ENCODE results near the gene GRIA1.

GRIA1 gene

DNA sequence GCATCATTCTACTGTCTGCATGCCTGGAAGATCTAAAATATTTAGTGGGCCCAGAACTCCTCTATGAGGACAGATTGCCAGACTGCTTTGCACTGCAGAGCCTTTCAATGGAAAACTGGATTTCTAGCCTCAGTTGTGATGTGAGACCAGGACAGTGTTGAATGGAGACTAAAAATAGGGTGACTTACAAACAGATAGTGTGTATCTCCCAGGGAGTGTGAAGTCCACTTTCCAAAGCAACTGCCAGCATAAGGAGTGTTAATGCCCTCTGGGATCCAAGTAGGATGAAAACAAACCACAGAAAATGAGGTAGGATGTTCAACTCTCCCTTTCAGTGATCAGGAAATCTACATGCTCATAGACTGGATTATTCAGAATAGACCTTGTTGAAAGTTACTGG lies 119.5 kb downstream of the GRIA1 start:
- DNase-seq (ENCODE audit: low read depth in 2 of 3, low spot score in 2 of 3): no peak

- DNase-seq (ENCODE audit: low read depth in 2 of 3, low spot score in 2 of 3): no peak
Measured at GRCh38 chr5:153610811-153611210, 120.3 kb downstream of the GRIA1 start.

DNA sequence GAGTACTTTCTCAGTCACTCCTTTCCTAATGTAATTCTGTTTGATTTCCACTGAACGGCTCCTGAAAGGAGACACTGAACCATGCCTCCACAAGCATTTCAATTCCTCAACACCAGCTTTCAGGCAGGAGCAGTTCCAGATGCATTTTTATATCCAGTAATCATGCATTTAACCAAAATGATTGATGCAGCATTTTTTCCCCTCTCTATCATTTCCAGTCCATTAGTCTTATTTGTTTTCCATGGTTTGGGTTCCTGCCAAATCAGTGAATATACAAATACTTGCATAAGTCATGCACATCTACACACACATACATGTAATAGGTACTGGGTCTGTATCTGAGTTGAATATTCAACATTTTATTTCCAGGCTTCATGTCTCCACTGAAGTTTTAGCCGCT lies 122.7 kb downstream of the GRIA1 start:
- DNase-seq (ENCODE audit: low read depth in 2 of 3, low spot score in 2 of 3): no peak

- no peak for DNase-seq (ENCODE audit: low read depth in 2 of 3, low spot score in 2 of 3)
Measured at GRCh38 chr5:153613672-153614071, 123.2 kb downstream of the GRIA1 start.

DNA sequence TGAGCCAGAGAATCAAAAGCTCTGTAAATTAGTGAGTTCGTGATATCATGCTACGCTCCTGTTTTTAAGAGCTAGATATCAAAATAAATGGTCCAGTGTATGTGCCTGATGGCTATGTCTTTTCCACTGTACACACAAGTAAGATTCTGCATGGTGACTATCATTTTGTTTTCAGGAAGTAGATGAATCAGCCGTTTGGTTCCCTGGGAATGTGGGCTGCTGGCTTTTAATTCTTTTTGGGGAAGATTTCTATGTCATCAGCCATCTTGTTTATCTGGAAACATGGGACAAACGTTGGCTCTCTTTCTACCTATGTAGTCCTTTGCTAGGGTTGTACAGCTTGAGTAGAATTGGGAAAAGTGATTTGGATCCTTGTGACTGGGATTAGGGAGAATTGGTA lies 126.7 kb downstream of the GRIA1 start:
- no peak for DNase-seq (ENCODE audit: low read depth in 2 of 3, low spot score in 2 of 3)

GRCh38 chr5:153618307-153618706 lies 127.8 kb downstream of the GRIA1 start:
- no peak for DNase-seq (ENCODE audit: low read depth in 2 of 3, low spot score in 2 of 3)

DNA sequence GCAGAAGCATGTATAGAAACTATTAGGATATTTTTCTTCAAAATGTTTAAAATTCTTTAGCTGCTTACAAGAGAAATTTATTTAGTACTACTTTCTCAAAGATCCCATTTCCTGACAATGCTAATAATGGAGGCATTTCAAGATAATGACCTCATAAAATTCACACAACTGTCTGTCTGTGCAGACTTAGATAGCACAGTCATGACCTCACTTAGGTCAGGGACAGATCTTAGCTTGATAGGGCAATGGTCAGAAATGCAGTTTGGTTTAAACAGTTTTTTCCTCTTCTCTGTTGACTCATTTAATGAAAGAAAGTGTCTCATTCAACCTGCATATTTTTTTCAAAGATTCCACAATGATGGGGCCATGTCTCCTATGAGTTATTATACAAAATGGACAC lies 128.4 kb downstream of the GRIA1 start:
- DNase-seq (ENCODE audit: low read depth in 2 of 3, low spot score in 2 of 3): no peak

- no peak for DNase-seq (ENCODE audit: low read depth in 2 of 3, low spot score in 2 of 3)
Measured at GRCh38 chr5:153619771-153620170, 129.3 kb downstream of the GRIA1 start.

DNA sequence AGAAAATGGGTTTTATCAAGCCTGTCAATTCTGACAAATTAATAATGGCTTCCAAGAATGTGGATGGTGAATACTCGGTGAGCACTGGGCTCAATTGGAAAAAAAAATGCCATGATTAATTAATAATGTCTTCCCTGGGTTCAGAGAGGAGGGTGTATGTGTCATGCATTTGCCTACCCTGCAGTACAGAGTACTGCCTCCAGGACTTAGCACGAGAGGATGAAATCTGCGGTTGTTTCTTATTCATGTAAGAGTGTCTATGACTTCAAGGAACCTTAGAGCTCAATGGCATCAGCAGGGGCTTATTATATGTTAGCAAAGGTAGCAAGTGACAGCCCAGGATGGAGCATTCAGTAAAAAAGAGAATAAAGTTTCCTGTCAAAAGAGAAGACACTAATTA lies 132.7 kb downstream of the GRIA1 start:
- no peak for DNase-seq (ENCODE audit: low read depth in 2 of 3, low spot score in 2 of 3)

- DNase-seq (ENCODE audit: low read depth in 2 of 3, low spot score in 2 of 3): no peak
Measured at GRCh38 chr5:153623751-153624450, 133.4 kb downstream of the GRIA1 start.

DNA sequence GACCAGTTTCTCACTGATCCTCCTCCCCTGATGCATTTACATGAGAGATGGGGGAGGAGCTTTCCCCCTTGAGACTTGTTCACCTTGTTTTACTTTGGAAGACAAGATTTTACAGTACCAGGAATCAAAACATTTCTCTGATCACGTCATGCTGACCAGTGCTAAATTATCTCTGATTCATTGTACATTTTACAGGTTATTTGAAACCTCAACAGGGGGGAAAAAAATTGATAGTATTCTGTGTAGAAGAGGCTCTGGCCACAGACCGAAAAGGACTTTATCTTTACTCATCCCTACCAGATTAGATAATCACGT lies 133.9 kb downstream of the GRIA1 start:
- no peak for DNase-seq (ENCODE audit: low read depth in 2 of 3, low spot score in 2 of 3)

DNA sequence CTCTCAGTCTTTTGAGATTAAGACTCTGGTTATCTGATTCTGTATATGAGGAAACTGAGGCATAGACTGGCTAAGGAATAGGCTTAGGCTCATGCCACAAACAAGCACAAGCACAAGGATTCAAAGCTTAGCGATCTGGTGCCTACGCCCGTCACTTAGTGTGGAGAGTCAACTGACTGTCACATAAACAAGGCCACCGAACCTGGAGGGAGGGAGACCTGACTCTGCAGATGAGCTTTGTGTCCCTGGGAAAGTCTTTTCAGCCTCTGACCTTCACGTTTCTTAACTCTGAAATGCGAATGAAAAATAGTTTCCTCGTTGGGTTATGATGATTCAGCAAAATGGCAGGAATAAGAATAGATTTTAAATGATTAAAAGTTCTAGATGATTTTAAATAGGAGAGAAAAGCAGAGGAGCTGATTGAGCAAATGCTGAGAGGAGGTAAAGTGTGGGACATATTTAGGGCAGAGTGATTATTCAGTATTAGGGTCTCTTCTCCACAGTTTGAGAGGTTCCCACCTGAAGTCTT lies 135.4 kb downstream of the GRIA1 start:
- DNase-seq (ENCODE audit: low read depth in 2 of 3, low spot score in 2 of 3): no peak

DNA sequence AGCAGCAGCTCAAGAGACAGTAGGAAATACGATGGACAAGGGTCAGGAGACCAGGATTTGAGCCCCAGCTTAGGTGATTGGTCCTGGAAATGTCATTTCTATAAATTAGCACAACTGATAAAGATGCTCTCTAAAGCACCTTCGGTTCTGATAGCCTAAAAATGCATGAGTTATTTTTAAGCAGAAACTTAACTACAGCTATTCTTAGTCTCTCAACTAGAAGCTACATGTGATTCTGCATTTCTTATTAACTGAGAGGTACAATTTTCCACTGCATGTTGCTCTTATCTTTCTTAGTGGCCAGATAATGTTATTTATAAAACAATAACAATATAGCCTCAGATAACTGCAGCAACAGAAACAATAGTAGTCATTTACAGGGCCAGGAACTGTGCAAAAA lies 136.4 kb downstream of the GRIA1 start:
- DNase-seq (ENCODE audit: low read depth in 2 of 3, low spot score in 2 of 3): no peak

DNA sequence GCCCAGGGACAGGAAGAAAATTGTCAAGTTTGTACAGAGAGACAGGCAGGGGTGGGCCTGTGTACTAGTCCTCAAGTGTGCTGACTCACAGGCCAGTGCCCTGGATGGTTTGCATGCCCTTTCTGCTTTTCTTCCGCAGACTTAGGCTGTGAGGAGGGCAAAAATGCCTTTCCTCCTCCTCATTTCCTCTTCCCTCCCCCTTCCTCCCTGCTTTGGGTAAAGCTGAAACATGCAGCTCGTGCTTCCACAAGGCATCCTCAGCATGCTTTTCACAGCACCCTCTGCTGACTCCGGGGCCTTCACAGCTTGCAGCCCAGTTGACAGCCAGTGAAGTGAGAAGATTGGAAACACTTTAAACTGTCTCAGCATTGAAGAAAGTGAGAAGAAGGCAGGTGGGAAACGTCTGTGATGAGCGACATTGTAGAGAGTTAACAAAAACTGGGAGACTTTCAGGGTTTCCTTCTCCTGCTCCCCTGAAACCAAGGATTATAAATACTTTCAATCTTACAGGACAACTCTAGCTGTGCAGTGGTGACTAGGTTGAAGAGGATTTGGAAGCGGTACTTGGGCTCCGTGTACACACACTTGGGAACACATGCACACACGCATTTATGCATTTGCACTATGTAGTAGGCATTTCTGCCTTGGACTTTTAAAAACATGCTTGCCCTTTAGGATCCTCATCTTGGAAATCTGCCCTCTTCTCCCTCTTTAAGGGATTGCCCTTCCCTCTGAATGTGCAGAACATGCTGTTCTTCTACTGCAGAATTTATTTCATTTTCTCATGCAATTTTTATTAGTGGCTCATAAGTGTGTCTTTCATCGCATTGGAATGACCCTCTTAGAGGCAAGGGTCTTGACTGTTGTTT lies 138.8 kb downstream of the GRIA1 start:
- no peak for DNase-seq (ENCODE audit: low read depth in 2 of 3, low spot score in 2 of 3)

DNA sequence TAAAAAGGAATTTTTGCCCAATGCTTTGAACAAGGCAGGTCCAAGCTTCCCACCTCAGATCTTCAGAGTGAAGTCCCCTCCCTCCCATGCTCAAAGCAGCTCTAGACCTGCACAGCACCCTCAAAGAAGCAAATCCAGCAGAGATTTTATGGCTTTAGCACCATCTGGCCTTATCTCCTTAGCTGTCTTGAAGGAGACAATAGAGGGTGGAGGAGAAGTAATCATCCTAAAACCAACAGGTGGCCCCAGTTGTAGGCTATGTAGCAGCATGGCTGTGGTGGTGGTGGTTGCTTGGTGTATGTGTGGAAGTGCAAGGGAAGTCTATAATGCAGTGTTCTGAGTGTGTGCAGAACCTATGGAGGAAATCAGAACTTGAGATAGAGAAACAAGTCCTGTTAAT lies 140.1 kb downstream of the GRIA1 start:
- no peak for DNase-seq (ENCODE audit: low read depth in 2 of 3, low spot score in 2 of 3)

- no peak for DNase-seq (ENCODE audit: low read depth in 2 of 3, low spot score in 2 of 3)
Measured at GRCh38 chr5:153632748-153633290, 142.3 kb downstream of the GRIA1 start.

DNA sequence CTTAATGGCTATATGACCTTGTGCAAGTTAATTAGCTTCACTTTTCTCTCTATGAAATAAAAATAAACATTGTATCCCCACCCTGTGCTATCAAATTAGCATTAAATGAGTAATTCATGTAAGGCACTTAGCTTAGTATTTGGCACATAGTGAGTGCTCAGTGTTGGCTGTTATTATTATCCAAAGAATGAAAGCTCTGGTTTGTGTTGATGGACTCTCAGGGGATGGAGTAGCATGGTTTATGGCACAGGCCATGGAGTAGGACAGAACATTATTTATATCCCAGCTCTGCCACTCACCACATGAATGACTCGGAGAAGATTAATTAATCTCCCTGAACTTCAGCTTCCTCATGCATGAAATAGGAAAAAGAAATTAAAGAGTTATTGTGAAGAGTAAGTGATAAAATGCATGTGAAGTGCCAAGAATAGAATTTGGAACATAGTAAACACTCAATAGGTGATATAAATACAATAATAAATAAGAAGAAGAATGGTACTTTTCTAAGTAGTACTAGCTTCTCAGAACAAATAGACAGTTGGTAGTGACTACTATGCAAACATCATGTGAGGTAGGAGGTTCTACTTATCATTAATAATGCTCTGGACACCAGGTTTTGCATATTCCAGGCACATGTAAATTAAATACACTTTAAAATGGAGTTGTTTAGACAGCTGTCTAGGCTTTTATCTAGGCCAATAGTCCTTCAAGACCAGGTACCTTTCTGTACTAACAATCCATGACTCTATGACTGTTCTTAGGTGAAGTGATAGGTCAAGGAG lies 146.4 kb downstream of the GRIA1 start:
- no peak for DNase-seq (ENCODE audit: low read depth in 2 of 3, low spot score in 2 of 3)

- no peak for DNase-seq (ENCODE audit: low read depth in 2 of 3, low spot score in 2 of 3)
Measured at GRCh38 chr5:153640293-153640692, 149.8 kb downstream of the GRIA1 start.

GRCh38 chr5:153641183-153641688 lies 150.8 kb downstream of the GRIA1 start:
- no peak for DNase-seq (ENCODE audit: low read depth in 2 of 3, low spot score in 2 of 3)

DNA sequence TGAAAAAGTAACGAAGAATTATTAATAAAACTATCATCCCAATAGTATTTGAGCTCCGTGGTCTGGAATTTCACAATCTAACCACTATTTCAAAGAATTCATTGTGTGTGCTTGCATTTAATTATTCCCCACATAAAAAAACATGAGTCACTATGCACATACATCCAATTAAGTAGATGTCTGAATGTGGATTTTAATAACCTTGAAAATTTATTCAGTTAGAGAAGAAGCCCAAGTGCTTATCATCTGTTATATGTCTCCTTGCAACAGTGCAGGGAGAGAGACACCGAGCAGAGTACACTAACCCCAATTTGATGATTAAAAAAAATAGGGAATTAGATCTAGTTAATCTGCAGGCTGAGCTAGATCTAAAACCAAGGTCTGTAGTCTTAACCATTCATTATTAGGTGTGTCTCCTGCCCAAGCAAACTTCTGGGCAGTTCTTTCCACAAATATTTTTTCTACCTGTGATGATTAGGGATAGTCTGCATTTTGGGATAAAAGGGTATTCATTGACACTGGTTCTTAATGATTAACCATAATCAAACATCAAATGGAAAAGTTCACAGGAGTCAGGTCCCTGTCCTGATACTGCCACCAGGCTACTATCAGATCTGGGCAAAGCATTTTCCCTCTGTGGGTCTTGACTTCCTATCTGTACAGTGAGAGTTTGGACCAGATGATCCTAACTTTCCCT lies 164.2 kb downstream of the GRIA1 start:
- no peak for DNase-seq (ENCODE audit: low read depth in 2 of 3, low spot score in 2 of 3)

GRCh38 chr5:153655201-153655510 lies 164.7 kb downstream of the GRIA1 start:
- no peak for DNase-seq (ENCODE audit: low read depth in 2 of 3, low spot score in 2 of 3)
